ENCODE measurements around the gene TPM1. TPM values are rescaled to one million over a fixed set of nuclear protein-coding genes. Genes with fewer than 3 reads are reported as not detected.
"Not testable (repeated sequence)": the region's sequence is repeated elsewhere in the genome, so short reads cannot be mapped to it uniquely, and the experiment has no call there.

The TPM1 gene
- total RNA-seq, 1 experiment from 2014 or later: 748 TPM

- DNase-seq: no peak
- Histone ChIP-seq H3K4ac (ENCODE audit: low read depth, low read length) (no peak overlapping the region), H2BK15ac (ENCODE audit: low read depth, low read length) (no peak overlapping the region), H3K79me1 (ENCODE audit: insufficient read depth, low read depth, low read length, poor library complexity, severe bottlenecking) (no peaks in the 10 kb centered on the region), H3K23ac (ENCODE audit: insufficient read length, low read depth, low read length) (no peak overlapping the region), H2BK5ac (ENCODE audit: insufficient read length, low read length) (no peak overlapping the region), H2BK12ac (ENCODE audit: insufficient read length, low read depth, low read length) (no peak overlapping the region), H2AK5ac (ENCODE audit: insufficient read length, low read length) (no peak overlapping the region), H4K91ac (ENCODE audit: insufficient read length, low read depth, low read length) (no peak overlapping the region), H3K27ac (ENCODE audit: insufficient read length, low read depth, low read length) (no peak overlapping the region), H3K14ac (ENCODE audit: insufficient read depth, low read length) (no peak overlapping the region), H3K9me3 (ENCODE audit: control insufficient read depth, low read depth, low read length) (no peaks in the 10 kb centered on the region), H4K20me1 (ENCODE audit: control insufficient read depth, insufficient read depth, insufficient read length) (no peaks in the 10 kb centered on the region), H3K23me2 (ENCODE audit: insufficient read length, low read depth, low read length, poor library complexity, severe bottlenecking) (no peaks in the 10 kb centered on the region), H4K5ac (ENCODE audit: insufficient read length, low read depth, low read length) (no peak overlapping the region), H2BK20ac (ENCODE audit: low read depth, low read length, poor library complexity, severe bottlenecking) (no peak overlapping the region), H3K79me2 (ENCODE audit: insufficient read depth, low read length) (no peaks in the 10 kb centered on the region), H3K18ac (ENCODE audit: insufficient read length, low read depth, low read length) (no peak overlapping the region), H2AFZ (ENCODE audit: low read length) (no peak overlapping the region), H2BK120ac (ENCODE audit: low read depth, low read length, poor library complexity, severe bottlenecking) (no peak overlapping the region), H3K27me3 (ENCODE audit: insufficient read depth, low read length) (no peaks in the 10 kb centered on the region), H3K9ac (ENCODE audit: extremely low read depth, insufficient read length, low read length) (no peak overlapping the region), H3K4me1 (ENCODE audit: insufficient read depth, low read length) (no peaks in the 10 kb centered on the region), H3K56ac (ENCODE audit: insufficient read length, low read depth, low read length) (no peak overlapping the region), H3T11ph (ENCODE audit: low read length) (no peak overlapping the region), H4K8ac (replicated peaks; ENCODE audit: insufficient read length, low read depth, low read length) (no peak overlapping the region), H3K4me2 (ENCODE audit: insufficient read depth, insufficient read length, low read length) (no peak overlapping the region)
- Mint-ChIP-seq H3K27ac (no peak overlapping the region), H3K36me3 (ENCODE audit: insufficient read depth in 1 of 3, low read depth in 3 of 3) (peaks cover 0 to 20% (median 3%) of the 10 kb centered on the region in 3 experiments; a peak in 3 of 7 replicates), H3K4me3 (no peak overlapping the region), H3K4me1 (peaks cover 11 to 12% of the 10 kb centered on the region in 2 experiments), H3K9me3 (peaks cover 8 to 17% of the 10 kb centered on the region in 2 experiments; a peak in 4 of 5 replicates), H3K27me3 (ENCODE audit: low read depth) (no peaks in the 10 kb centered on the region)
- no peak for TF ChIP-seq CTCF (conservative IDR thresholded peaks at IDR 0.05)
- no CpG with 5 or more reads among the region's 4 CpGs for WGBS (ENCODE audit: extremely low coverage, insufficient read length, low lambda C conversion rate)
Observed at GRCh38 chr15:63096178-63096577, 53.6 kb downstream of the TPM1 start.

- not testable (repeated sequence) for H3K27ac ChIP-seq (ENCODE audit: insufficient read length, low read depth, low read length); H4K8ac ChIP-seq (replicated peaks; ENCODE audit: insufficient read length, low read depth, low read length); H3K23ac ChIP-seq (ENCODE audit: insufficient read length, low read depth, low read length); H3K18ac ChIP-seq (ENCODE audit: insufficient read length, low read depth, low read length); H3K4me2 ChIP-seq (ENCODE audit: insufficient read depth, insufficient read length, low read length); H3K4me3 Mint-ChIP-seq; H3K4me1 ChIP-seq (ENCODE audit: insufficient read depth, low read length); H2BK20ac ChIP-seq (ENCODE audit: low read depth, low read length, poor library complexity, severe bottlenecking); H3K79me1 ChIP-seq (ENCODE audit: insufficient read depth, low read depth, low read length, poor library complexity, severe bottlenecking); DNase-seq; H2BK5ac ChIP-seq (ENCODE audit: insufficient read length, low read length); H2AK5ac ChIP-seq (ENCODE audit: insufficient read length, low read length); H4K20me1 ChIP-seq (ENCODE audit: control insufficient read depth, insufficient read depth, insufficient read length); H3K27me3 Mint-ChIP-seq (ENCODE audit: low read depth); H3K9ac ChIP-seq (ENCODE audit: extremely low read depth, insufficient read length, low read length); H3K23me2 ChIP-seq (ENCODE audit: insufficient read length, low read depth, low read length, poor library complexity, severe bottlenecking); H3K27me3 ChIP-seq (ENCODE audit: insufficient read depth, low read length); H3K79me2 ChIP-seq (ENCODE audit: insufficient read depth, low read length); H3K4me1 Mint-ChIP-seq; H2AFZ ChIP-seq (ENCODE audit: low read length); H2BK120ac ChIP-seq (ENCODE audit: low read depth, low read length, poor library complexity, severe bottlenecking); H3K4ac ChIP-seq (ENCODE audit: low read depth, low read length); H3K9me3 ChIP-seq (ENCODE audit: control insufficient read depth, low read depth, low read length); H4K91ac ChIP-seq (ENCODE audit: insufficient read length, low read depth, low read length); H4K5ac ChIP-seq (ENCODE audit: insufficient read length, low read depth, low read length); H3K27ac Mint-ChIP-seq; H3T11ph ChIP-seq (ENCODE audit: low read length); H2BK12ac ChIP-seq (ENCODE audit: insufficient read length, low read depth, low read length); H3K14ac ChIP-seq (ENCODE audit: insufficient read depth, low read length); H3K56ac ChIP-seq (ENCODE audit: insufficient read length, low read depth, low read length); H2BK15ac ChIP-seq (ENCODE audit: low read depth, low read length)
- peaks cover 8 to 17% of the 10 kb centered on the region in 2 experiments; a peak in 4 of 5 replicates for H3K9me3 Mint-ChIP-seq
- peaks cover 0 to 20% (median 3%) of the 10 kb centered on the region in 3 experiments; a peak in 3 of 7 replicates for H3K36me3 Mint-ChIP-seq (ENCODE audit: insufficient read depth in 1 of 3, low read depth in 3 of 3)
- no CpG with 5 or more reads among the region's 33 CpGs for WGBS (ENCODE audit: extremely low coverage, insufficient read length, low lambda C conversion rate)
Observed at GRCh38 chr15:63098901-63099300, 56.4 kb downstream of the TPM1 start.

All from H9 (cell line).